EH (cell line): ENCODE measurements around the gene SMIM5.

Experiments used
- DNase-seq: peaks from one replicate; pipeline ENCODE4 v3.0.0-alpha.2; 2015; ENCODE audit warnings: low read depth

Gene SMIM5

GRCh38 chr17:75639771-75640555 is 6.7 kb downstream of the SMIM5 start:
- no peak for DNase-seq

- DNase-seq, result no peak
Observed at GRCh38 chr17:75640556-75641119, 7.4 kb downstream of the SMIM5 start.

GRCh38 chr17:75641343-75641742 is 8.1 kb downstream of the SMIM5 start:
- DNase-seq, result no peak

GRCh38 chr17:75642182-75642783 is 9.0 kb downstream of the SMIM5 start:
- DNase-seq, result no peak

- no peak for DNase-seq
Observed at GRCh38 chr17:75642784-75643642, 9.8 kb downstream of the SMIM5 start.

GRCh38 chr17:75643643-75644017 is 10.4 kb downstream of the SMIM5 start:
- no peak for DNase-seq

- DNase-seq, result peak; percentile 46
Observed at GRCh38 chr17:75645501-75645888, 12.3 kb downstream of the SMIM5 start.

- DNase-seq, result peak; percentile 26
Observed at GRCh38 chr17:75645889-75646637, 12.8 kb downstream of the SMIM5 start.

GRCh38 chr17:75646638-75646992 is 13.4 kb downstream of the SMIM5 start:
- no peak for DNase-seq

GRCh38 chr17:75647061-75647460 is 13.8 kb downstream of the SMIM5 start:
- no peak for DNase-seq

- no peak for DNase-seq
Observed at GRCh38 chr17:75647921-75648320, 14.7 kb downstream of the SMIM5 start.

- DNase-seq, result no peak
Observed at GRCh38 chr17:75649687-75650086, 16.5 kb downstream of the SMIM5 start.

- no peak for DNase-seq
Observed at GRCh38 chr17:75650874-75651273, 17.6 kb downstream of the SMIM5 start.

- no peak for DNase-seq
Observed at GRCh38 chr17:75652341-75652740, 19.1 kb downstream of the SMIM5 start.

GRCh38 chr17:75652934-75653549 is 19.8 kb downstream of the SMIM5 start:
- peak; percentile 52 for DNase-seq

GRCh38 chr17:75654176-75654575 is 20.9 kb downstream of the SMIM5 start:
- DNase-seq, result peak; percentile 3

GRCh38 chr17:75658237-75658636 is 25.0 kb downstream of the SMIM5 start:
- DNase-seq, result no peak

- no peak for DNase-seq
Observed at GRCh38 chr17:75661531-75661930, 28.3 kb downstream of the SMIM5 start.

- no peak for DNase-seq
Observed at GRCh38 chr17:75662511-75662910, 29.3 kb downstream of the SMIM5 start.

- DNase-seq, result no peak
Observed at GRCh38 chr17:75664099-75664549, 30.9 kb downstream of the SMIM5 start.

GRCh38 chr17:75665981-75666380 is 32.7 kb downstream of the SMIM5 start:
- no peak for DNase-seq
